Activated T-cell treated with anti-CD3 and anti-CD28 coated beads, Interleukin-2, amount 50 U/mL, for 24 hours (primary cell): ENCODE results near the gene BAZ1A.
"Not testable (repeated sequence)": the region's sequence is repeated elsewhere in the genome, so short reads cannot be mapped to it uniquely, and the experiment has no call there.

Source experiments
- DNase-seq: peaks from one replicate; pipeline ENCODE4 v3.0.0-alpha.2; 2020
- H3K27ac Mint-ChIP-seq: 2 replicates; pipeline ENCODE4 v1.8.0; 2020; ENCODE audit warnings: mild to moderate bottlenecking, mixed read lengths
- H3K27me3 Mint-ChIP-seq: 2 replicates; pipeline ENCODE4 v1.8.0; 2020; ENCODE audit warnings: mixed read lengths
- H3K36me3 Mint-ChIP-seq: 2 replicates; pipeline ENCODE4 v1.8.0; 2020; ENCODE audit warnings: low read depth, mixed read lengths
- H3K4me1 Mint-ChIP-seq: 2 replicates; pipeline ENCODE4 v1.8.0; 2020; ENCODE audit warnings: low read depth, mixed read lengths
- H3K4me3 Mint-ChIP-seq: 2 replicates; pipeline ENCODE4 v1.8.0; 2020; ENCODE audit warnings: mild to moderate bottlenecking, moderate library complexity, mixed read lengths
- H3K9me3 Mint-ChIP-seq: 2 replicates; pipeline ENCODE4 v1.8.0; 2020; ENCODE audit warnings: mixed read lengths

Gene BAZ1A

GRCh38 chr14:34833549-34834523 is 41.3 kb downstream of the BAZ1A start:
- Mint-ChIP-seq H3K36me3 (peaks cover 68% of the 10 kb centered on the region), H3K9me3 (no peaks in the 10 kb centered on the region), H3K4me3 (no peak overlapping the region), H3K4me1 (peaks cover 61% of the 10 kb centered on the region), H3K27me3 (no peaks in the 10 kb centered on the region), H3K27ac (peak overlapping the region; percentile 4)
- no peak for DNase-seq

- H3K4me1 Mint-ChIP-seq, result peaks cover 33% of the 10 kb centered on the region
- H3K27ac Mint-ChIP-seq, result peak overlapping the region; percentile 47
- no peaks in the 10 kb centered on the region for H3K9me3 Mint-ChIP-seq
- H3K4me3 Mint-ChIP-seq, result no peak overlapping the region
- peaks cover 82% of the 10 kb centered on the region for H3K36me3 Mint-ChIP-seq
- DNase-seq, result no peak
- H3K27me3 Mint-ChIP-seq, result no peaks in the 10 kb centered on the region
These were observed 48.5 kb downstream of the BAZ1A start for GRCh38 chr14:34826661-34827060.

GRCh38 chr14:34824826-34825225 is 50.3 kb downstream of the BAZ1A start:
- Mint-ChIP-seq H3K36me3 (peaks cover 84% of the 10 kb centered on the region), H3K27ac (peak overlapping the region; percentile 12)

GRCh38 chr14:34824256-34824655 is 50.9 kb downstream of the BAZ1A start:
- H3K36me3 Mint-ChIP-seq, result peaks cover 85% of the 10 kb centered on the region
- no peak for DNase-seq
- peak overlapping the region; percentile 12 for H3K27ac Mint-ChIP-seq
- no peak overlapping the region for H3K4me3 Mint-ChIP-seq
- peaks cover 22% of the 10 kb centered on the region for H3K4me1 Mint-ChIP-seq
- no peaks in the 10 kb centered on the region for H3K27me3 Mint-ChIP-seq
- no peaks in the 10 kb centered on the region for H3K9me3 Mint-ChIP-seq

More at GRCh38 chr14:34824826-34825225, 50.3 kb downstream of the BAZ1A start:
- Mint-ChIP-seq H3K9me3 (no peaks in the 10 kb centered on the region), H3K4me1 (peaks cover 26% of the 10 kb centered on the region), H3K4me3 (no peak overlapping the region), H3K27me3 (no peaks in the 10 kb centered on the region)
- DNase-seq, result no peak

- no peak for DNase-seq
- Mint-ChIP-seq H3K4me1 (peaks cover 15% of the 10 kb centered on the region), H3K27me3 (no peaks in the 10 kb centered on the region), H3K4me3 (no peak overlapping the region), H3K27ac (no peak overlapping the region), H3K36me3 (peaks cover 75% of the 10 kb centered on the region), H3K9me3 (no peaks in the 10 kb centered on the region)
These were observed 57.4 kb downstream of the BAZ1A start for GRCh38 chr14:34817768-34818167.

- Mint-ChIP-seq H3K27ac (no peak overlapping the region), H3K27me3 (no peaks in the 10 kb centered on the region)
These were observed 65.1 kb downstream of the BAZ1A start for GRCh38 chr14:34810028-34810427.

GRCh38 chr14:34806257-34806656 is 68.9 kb downstream of the BAZ1A start:
- Mint-ChIP-seq H3K36me3 (peaks cover 80% of the 10 kb centered on the region), H3K9me3 (peaks cover 14% of the 10 kb centered on the region), H3K27ac (no peak overlapping the region), H3K4me1 (peaks cover 8% of the 10 kb centered on the region), H3K4me3 (no peak overlapping the region), H3K27me3 (no peaks in the 10 kb centered on the region)
- no peak for DNase-seq

More at GRCh38 chr14:34810028-34810427, 65.1 kb downstream of the BAZ1A start:
- H3K4me1 Mint-ChIP-seq, result peaks cover 21% of the 10 kb centered on the region
- H3K36me3 Mint-ChIP-seq, result peaks cover 70% of the 10 kb centered on the region
- peaks cover 12% of the 10 kb centered on the region for H3K9me3 Mint-ChIP-seq
- no peak for DNase-seq
- H3K4me3 Mint-ChIP-seq, result no peak overlapping the region

GRCh38 chr14:34804933-34805332 is 70.2 kb downstream of the BAZ1A start:
- H3K36me3 Mint-ChIP-seq, result peaks cover 86% of the 10 kb centered on the region
- peaks cover 5% of the 10 kb centered on the region for H3K4me1 Mint-ChIP-seq
- H3K27me3 Mint-ChIP-seq, result no peaks in the 10 kb centered on the region
- H3K27ac Mint-ChIP-seq, result peak overlapping the region; percentile 13
- H3K4me3 Mint-ChIP-seq, result no peak overlapping the region
- no peak for DNase-seq
- peaks cover 14% of the 10 kb centered on the region for H3K9me3 Mint-ChIP-seq

GRCh38 chr14:34798861-34799260 is 76.3 kb downstream of the BAZ1A start:
- H3K4me3 Mint-ChIP-seq, H3K27ac Mint-ChIP-seq, H3K27me3 Mint-ChIP-seq, H3K9me3 Mint-ChIP-seq, H3K4me1 Mint-ChIP-seq, DNase-seq: not testable (repeated sequence)
- peaks cover 94% of the 10 kb centered on the region for H3K36me3 Mint-ChIP-seq

GRCh38 chr14:34797747-34798583 is 77.2 kb downstream of the BAZ1A start:
- Mint-ChIP-seq H3K36me3 (peaks cover 95% of the 10 kb centered on the region), H3K9me3 (no peaks in the 10 kb centered on the region), H3K4me3 (no peak overlapping the region), H3K4me1 (no peaks in the 10 kb centered on the region), H3K27me3 (no peaks in the 10 kb centered on the region), H3K27ac (no peak overlapping the region)
- DNase-seq, result no peak

- Mint-ChIP-seq H3K27ac (no peak overlapping the region), H3K36me3 (peaks cover 95% of the 10 kb centered on the region), H3K4me1 (no peaks in the 10 kb centered on the region), H3K9me3 (no peaks in the 10 kb centered on the region), H3K27me3 (no peaks in the 10 kb centered on the region), H3K4me3 (no peak overlapping the region)
- no peak for DNase-seq
These were observed 78.3 kb downstream of the BAZ1A start for GRCh38 chr14:34796902-34797301.

- Mint-ChIP-seq H3K27me3 (no peaks in the 10 kb centered on the region), H3K36me3 (peaks cover 94% of the 10 kb centered on the region), H3K4me3 (no peak overlapping the region), H3K27ac (no peak overlapping the region), H3K4me1 (no peaks in the 10 kb centered on the region), H3K9me3 (no peaks in the 10 kb centered on the region)
- DNase-seq, result no peak
These were observed 80.2 kb downstream of the BAZ1A start for GRCh38 chr14:34794941-34795340.

- peaks cover 94% of the 10 kb centered on the region for H3K36me3 Mint-ChIP-seq
- no peaks in the 10 kb centered on the region for H3K9me3 Mint-ChIP-seq
- H3K27ac Mint-ChIP-seq, result no peak overlapping the region
- no peaks in the 10 kb centered on the region for H3K4me1 Mint-ChIP-seq
- no peak for DNase-seq
- no peaks in the 10 kb centered on the region for H3K27me3 Mint-ChIP-seq
- H3K4me3 Mint-ChIP-seq, result no peak overlapping the region
These were observed 80.9 kb downstream of the BAZ1A start for GRCh38 chr14:34794217-34794616.

- no peak for DNase-seq
- Mint-ChIP-seq H3K27ac (no peak overlapping the region), H3K27me3 (no peaks in the 10 kb centered on the region), H3K36me3 (peaks cover 92% of the 10 kb centered on the region), H3K9me3 (no peaks in the 10 kb centered on the region), H3K4me3 (no peak overlapping the region), H3K4me1 (no peaks in the 10 kb centered on the region)
These were observed 82.6 kb downstream of the BAZ1A start for GRCh38 chr14:34792598-34792997.
